Measurements from ENCODE around the gene FMN2.
"Not testable (repeated sequence)": the region's sequence is repeated elsewhere in the genome, so short reads cannot be mapped to it uniquely, and the experiment has no call there.

Gene FMN2

GRCh38 chr1:240320659-240321058 lies 229.0 kb downstream of the FMN2 start:
- Histone ChIP-seq H3K4me3 (ENCODE audit: low read length) (no peak overlapping the region), H3K27me3 (ENCODE audit: control insufficient read depth, low read length) (no peaks in the 10 kb centered on the region), H3K36me3 (ENCODE audit: control insufficient read depth, low read length) (no peaks in the 10 kb centered on the region), H3K27ac (ENCODE audit: low read depth, low read length) (no peak overlapping the region), H4K20me1 (ENCODE audit: control insufficient read depth, insufficient read depth, low read depth, low read length) (no peaks in the 10 kb centered on the region), H3K4me2 (ENCODE audit: low read length) (no peak overlapping the region), H3K9me3 (ENCODE audit: control insufficient read depth, insufficient read depth, low read length) (no peaks in the 10 kb centered on the region), H3K9me2 (replicated peaks; ENCODE audit: control insufficient read depth, low read length) (no peaks in the 10 kb centered on the region), H3K79me2 (ENCODE audit: control insufficient read depth, low read length) (no peaks in the 10 kb centered on the region), H3F3A (ENCODE audit: control insufficient read depth, insufficient read depth) (no peaks in the 10 kb centered on the region), H3K4me1 (ENCODE audit: control insufficient read depth, low read length) (no peaks in the 10 kb centered on the region)
- TF ChIP-seq CTCF (IDR thresholded peaks at IDR 0.05; ENCODE audit: low read depth, low read length, poor library complexity, severe bottlenecking) = no peak
- no peak for TF ChIP-seq EZH2phosphoT487 (IDR thresholded peaks at IDR 0.05; ENCODE audit: borderline replicate concordance, low read length)

GRCh38 chr1:240322943-240323342 lies 231.3 kb downstream of the FMN2 start:
- no peaks in the 10 kb centered on the region for H3F3A ChIP-seq (ENCODE audit: control insufficient read depth, insufficient read depth)
- no peaks in the 10 kb centered on the region for H3K4me1 ChIP-seq (ENCODE audit: control insufficient read depth, low read length)
- H3K4me3 ChIP-seq (ENCODE audit: low read length) = no peak overlapping the region
- no peaks in the 10 kb centered on the region for H3K36me3 ChIP-seq (ENCODE audit: control insufficient read depth, low read length)
- no peak overlapping the region for H3K4me2 ChIP-seq (ENCODE audit: low read length)
- H3K9me3 ChIP-seq (ENCODE audit: control insufficient read depth, insufficient read depth, low read length) = no peaks in the 10 kb centered on the region
- H4K20me1 ChIP-seq (ENCODE audit: control insufficient read depth, insufficient read depth, low read depth, low read length) = no peaks in the 10 kb centered on the region
- no peaks in the 10 kb centered on the region for H3K79me2 ChIP-seq (ENCODE audit: control insufficient read depth, low read length)
- no peak for TF ChIP-seq CTCF (IDR thresholded peaks at IDR 0.05; ENCODE audit: low read depth, low read length, poor library complexity, severe bottlenecking)
- no peak for TF ChIP-seq EZH2phosphoT487 (IDR thresholded peaks at IDR 0.05; ENCODE audit: borderline replicate concordance, low read length)
- no peaks in the 10 kb centered on the region for H3K9me2 ChIP-seq (replicated peaks; ENCODE audit: control insufficient read depth, low read length)
- no peak overlapping the region for H3K27ac ChIP-seq (ENCODE audit: low read depth, low read length)
- H3K27me3 ChIP-seq (ENCODE audit: control insufficient read depth, low read length) = no peaks in the 10 kb centered on the region

DNA sequence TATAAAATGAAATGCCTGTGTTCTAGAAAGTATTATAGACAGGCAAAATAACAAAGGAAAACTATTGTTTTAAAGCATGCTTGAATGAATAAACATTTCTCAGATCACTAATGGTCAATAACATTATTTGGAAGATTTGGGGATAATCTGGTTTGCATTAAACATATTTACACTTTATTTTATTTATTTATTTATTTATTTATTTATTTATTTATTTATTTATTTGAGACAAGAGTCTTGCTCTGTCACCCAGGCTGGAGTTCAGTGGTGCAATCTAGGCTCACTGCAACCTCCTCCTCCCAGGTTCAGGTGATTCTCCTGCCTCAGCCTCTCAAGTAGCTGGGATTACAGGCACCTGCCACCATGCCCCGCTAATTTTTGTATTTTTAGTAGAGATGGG lies 236.7 kb downstream of the FMN2 start:
- not testable (repeated sequence) for H3F3A ChIP-seq (ENCODE audit: control insufficient read depth, insufficient read depth); H3K27ac ChIP-seq (ENCODE audit: low read depth, low read length); H4K20me1 ChIP-seq (ENCODE audit: control insufficient read depth, insufficient read depth, low read depth, low read length); H3K9me2 ChIP-seq (replicated peaks; ENCODE audit: control insufficient read depth, low read length); H3K27me3 ChIP-seq (ENCODE audit: control insufficient read depth, low read length); H3K9me3 ChIP-seq (ENCODE audit: control insufficient read depth, insufficient read depth, low read length); H3K79me2 ChIP-seq (ENCODE audit: control insufficient read depth, low read length); H3K36me3 ChIP-seq (ENCODE audit: control insufficient read depth, low read length); H3K4me1 ChIP-seq (ENCODE audit: control insufficient read depth, low read length); H3K4me2 ChIP-seq (ENCODE audit: low read length); H3K4me3 ChIP-seq (ENCODE audit: low read length)

DNA sequence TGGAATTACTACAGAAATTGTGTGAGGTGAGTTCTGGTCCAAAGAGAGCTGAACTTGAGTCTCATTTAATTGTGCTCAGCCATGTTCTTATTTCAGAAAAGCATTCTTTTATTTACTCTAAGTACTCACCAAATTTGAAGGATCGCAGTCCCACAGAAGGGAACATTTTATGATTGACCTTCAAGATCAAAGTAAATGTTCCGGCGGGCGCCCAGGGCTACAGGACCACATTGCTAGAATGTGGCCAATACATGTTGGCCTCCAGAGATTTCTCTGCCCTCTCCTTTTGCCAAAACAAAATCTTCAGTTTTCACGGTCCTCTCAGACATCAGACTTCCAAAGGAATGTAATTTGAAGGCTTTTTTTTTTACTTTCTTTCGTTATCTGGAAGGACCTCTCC lies 237.8 kb downstream of the FMN2 start:
- H3K4me3 ChIP-seq (ENCODE audit: low read length) = no peak overlapping the region
- H3K27me3 ChIP-seq (ENCODE audit: control insufficient read depth, low read length) = no peaks in the 10 kb centered on the region
- no peak for TF ChIP-seq CTCF (IDR thresholded peaks at IDR 0.05; ENCODE audit: low read depth, low read length, poor library complexity, severe bottlenecking)
- no peak for TF ChIP-seq EZH2phosphoT487 (IDR thresholded peaks at IDR 0.05; ENCODE audit: borderline replicate concordance, low read length)
- H3K9me2 ChIP-seq (replicated peaks; ENCODE audit: control insufficient read depth, low read length) = no peaks in the 10 kb centered on the region
- H4K20me1 ChIP-seq (ENCODE audit: control insufficient read depth, insufficient read depth, low read depth, low read length) = no peaks in the 10 kb centered on the region
- H3K4me1 ChIP-seq (ENCODE audit: control insufficient read depth, low read length) = no peaks in the 10 kb centered on the region
- no peaks in the 10 kb centered on the region for H3K79me2 ChIP-seq (ENCODE audit: control insufficient read depth, low read length)
- peaks cover 2% of the 10 kb centered on the region; the same call in 1 of the 2 replicates for H3K36me3 ChIP-seq (ENCODE audit: control insufficient read depth, low read length)
- H3K27ac ChIP-seq (ENCODE audit: low read depth, low read length) = no peak overlapping the region
- no peak overlapping the region for H3K4me2 ChIP-seq (ENCODE audit: low read length)
- H3K9me3 ChIP-seq (ENCODE audit: control insufficient read depth, insufficient read depth, low read length) = no peaks in the 10 kb centered on the region
- no peaks in the 10 kb centered on the region for H3F3A ChIP-seq (ENCODE audit: control insufficient read depth, insufficient read depth)

Data from DOHH2 (cell line).